Hepatocyte (in vitro differentiated cells): Measurements from ENCODE around the gene SLC4A8. TPM values are rescaled to one million over a fixed set of nuclear protein-coding genes. Genes with fewer than 3 reads are reported as not detected.

Source experiments
- DNase-seq: peaks from one replicate; pipeline ENCODE4 v3.0.0-alpha.2; 2016; ENCODE audit warnings: low spot score
- H2AFZ ChIP-seq: fragments of 200-600 bp; sonication (generic); 2 replicates; pipeline ENCODE4 v1.6.0; 2016; ENCODE audit warnings: antibody characterized with exemption, mild to moderate bottlenecking
- H3K27ac ChIP-seq: fragments of 200-600 bp; sonication (generic); 2 replicates; pipeline ENCODE4 v1.5.1; 2016; ENCODE audit warnings: mild to moderate bottlenecking
- H3K27me3 ChIP-seq: fragments of 200-600 bp; sonication (generic); 2 replicates; pipeline ENCODE4 v1.6.1; 2016
- H3K36me3 ChIP-seq: fragments of 200-600 bp; sonication (generic); replicated peaks from 2 replicates; pipeline ENCODE4 v1.5.1; 2016; ENCODE audit warnings: low read depth; ENCODE audit not compliant: insufficient read depth
- H3K4me1 ChIP-seq: fragments of 200-600 bp; sonication (generic); 2 replicates; pipeline ENCODE4 v1.5.1; 2016; ENCODE audit warnings: mild to moderate bottlenecking, moderate library complexity; ENCODE audit not compliant: insufficient read depth
- H3K4me2 ChIP-seq: fragments of 200-600 bp; sonication (generic); 2 replicates; pipeline ENCODE4 v1.6.0; 2016
- H3K4me3 ChIP-seq: fragments of 200-600 bp; sonication (generic); 2 replicates; pipeline ENCODE4 v1.5.1; 2016; ENCODE audit warnings: mild to moderate bottlenecking
- H3K79me2 ChIP-seq: fragments of 200-600 bp; sonication (generic); 2 replicates; pipeline ENCODE4 v1.6.0; 2017; ENCODE audit warnings: mild to moderate bottlenecking
- H3K9me2 ChIP-seq: fragments of 200-600 bp; sonication (generic); replicated peaks from 2 replicates; pipeline ENCODE4 v1.6.0; 2017; ENCODE audit warnings: mild to moderate bottlenecking; ENCODE audit not compliant: insufficient read depth
- H3K9me3 ChIP-seq: fragments of 200-600 bp; sonication (generic); 2 replicates; pipeline ENCODE4 v1.5.1; 2016; ENCODE audit warnings: low read depth, mild to moderate bottlenecking
- H4K20me1 ChIP-seq: fragments of 200-600 bp; sonication (generic); 2 replicates; pipeline ENCODE4 v1.6.0; 2016; ENCODE audit warnings: mild to moderate bottlenecking; ENCODE audit not compliant: insufficient read depth, poor library complexity, severe bottlenecking
- EZH2 ChIP-seq: fragments of 200-600 bp; sonication (generic); IDR thresholded peaks from 2 replicates; pipeline ENCODE4 v1.6.1; 2016; ENCODE audit warnings: antibody characterized with exemption, mild to moderate bottlenecking, borderline replicate concordance
- EZH2phosphoT487 ChIP-seq: fragments of 200-600 bp; sonication (generic); IDR thresholded peaks from one replicate; pipeline ENCODE4 v1.6.1; 2018; ENCODE audit warnings: antibody characterized with exemption, mild to moderate bottlenecking, low read depth, moderate library complexity; ENCODE audit not compliant: unreplicated experiment, severe bottlenecking
- WGBS: methylation state at CpG from one replicate; pipeline ENCODE4 v1.1.6; 2016; ENCODE audit warnings: low lambda C conversion rate; ENCODE audit errors: missing lambda C conversion rate; 5-methylcytosine and 5-hydroxymethylcytosine counted together
- polyA plus RNA-seq: library from polyadenylated mRNA; unstranded; fragments of >200 nt; fragmentation: Nextera tagmentation; extraction: Ambion mirVana; gene quantifications from 2 replicates; pipeline ENCODE4 v1.2.1, GENCODE V29; 2016
- total RNA-seq: library from RNA; depleted of rRNA; stranded (reverse); fragments of >200 nt; gene quantifications from 2 replicates; pipeline ENCODE4 v1.2.3, GENCODE V29; 2014
- TF ChIP-seq, protein P1 (sequence below): fragments of 200-600 bp; sonication (generic); IDR thresholded peaks from 2 replicates; pipeline ENCODE4 v1.5.1; 2016; ENCODE audit warnings: antibody characterized with exemption, mild to moderate bottlenecking; ENCODE audit not compliant: poor library complexity

The SLC4A8 gene
- total and polyA plus RNA-seq, 2 experiments from 2014 or later, result 14.9 to 18.0 TPM

DNA sequence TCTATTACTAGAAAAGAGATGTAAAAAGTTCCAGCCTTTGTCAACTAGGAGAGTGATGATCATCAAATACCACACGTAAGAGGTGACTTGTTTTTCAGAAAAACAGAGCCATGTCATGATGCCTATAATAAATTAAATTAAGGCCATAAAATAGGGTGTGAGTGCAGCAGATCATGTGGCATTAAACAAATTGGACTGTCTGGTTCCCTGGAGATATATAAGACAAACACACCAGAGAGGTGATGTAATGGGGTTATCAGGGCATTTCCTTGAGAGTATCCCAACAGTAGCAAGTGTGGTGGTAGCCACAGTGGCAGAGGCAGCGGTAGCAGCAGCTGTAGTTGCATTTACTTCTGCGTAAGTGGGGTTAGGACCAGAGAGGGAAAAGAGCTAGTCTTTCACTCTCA, 18.8 kb upstream of the SLC4A8 start:
- H3K27me3 ChIP-seq, result no peaks in the 10 kb centered on the region
- TF ChIP-seq, protein P1, sequence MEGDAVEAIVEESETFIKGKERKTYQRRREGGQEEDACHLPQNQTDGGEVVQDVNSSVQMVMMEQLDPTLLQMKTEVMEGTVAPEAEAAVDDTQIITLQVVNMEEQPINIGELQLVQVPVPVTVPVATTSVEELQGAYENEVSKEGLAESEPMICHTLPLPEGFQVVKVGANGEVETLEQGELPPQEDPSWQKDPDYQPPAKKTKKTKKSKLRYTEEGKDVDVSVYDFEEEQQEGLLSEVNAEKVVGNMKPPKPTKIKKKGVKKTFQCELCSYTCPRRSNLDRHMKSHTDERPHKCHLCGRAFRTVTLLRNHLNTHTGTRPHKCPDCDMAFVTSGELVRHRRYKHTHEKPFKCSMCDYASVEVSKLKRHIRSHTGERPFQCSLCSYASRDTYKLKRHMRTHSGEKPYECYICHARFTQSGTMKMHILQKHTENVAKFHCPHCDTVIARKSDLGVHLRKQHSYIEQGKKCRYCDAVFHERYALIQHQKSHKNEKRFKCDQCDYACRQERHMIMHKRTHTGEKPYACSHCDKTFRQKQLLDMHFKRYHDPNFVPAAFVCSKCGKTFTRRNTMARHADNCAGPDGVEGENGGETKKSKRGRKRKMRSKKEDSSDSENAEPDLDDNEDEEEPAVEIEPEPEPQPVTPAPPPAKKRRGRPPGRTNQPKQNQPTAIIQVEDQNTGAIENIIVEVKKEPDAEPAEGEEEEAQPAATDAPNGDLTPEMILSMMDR, result no peak
- TF ChIP-seq EZH2phosphoT487, result no peak
- no peak for TF ChIP-seq EZH2
- H3K79me2 ChIP-seq, result no peaks in the 10 kb centered on the region
- peaks cover 17% of the 10 kb centered on the region for H3K4me1 ChIP-seq
- no peaks in the 10 kb centered on the region for H3K36me3 ChIP-seq
- peak; percentile 41 for DNase-seq
- H3K9me3 ChIP-seq, result no peaks in the 10 kb centered on the region
- WGBS, result 57% methylated on average over 3 of the region's 3 CpGs
- no peak overlapping the region for H3K4me3 ChIP-seq
- no peaks in the 10 kb centered on the region for H3K9me2 ChIP-seq
- no peak overlapping the region for H2AFZ ChIP-seq
- H3K27ac ChIP-seq, result peak overlapping the region; percentile 67
- no peaks in the 10 kb centered on the region for H4K20me1 ChIP-seq
- no peak overlapping the region for H3K4me2 ChIP-seq

DNA sequence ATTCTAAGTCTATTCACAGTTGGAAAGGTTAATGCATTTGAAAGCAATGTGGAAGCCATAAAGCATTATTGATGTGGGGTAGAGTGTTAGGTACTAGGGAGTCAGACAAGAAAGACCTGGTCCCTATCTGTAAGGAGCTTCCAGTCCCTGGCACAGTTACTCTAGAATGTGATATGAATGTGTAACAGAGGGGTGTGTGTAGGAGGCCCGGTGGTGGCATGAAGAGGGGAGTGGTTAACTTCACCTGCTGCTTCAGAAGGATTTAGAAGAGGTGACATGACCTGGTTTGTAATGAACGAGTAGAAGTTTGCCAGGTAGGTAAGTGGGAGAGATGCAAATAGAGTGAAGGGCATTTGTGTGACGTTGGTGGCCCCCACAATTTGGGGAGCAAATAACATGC, 18.3 kb upstream of the SLC4A8 start:
- H3K4me1 ChIP-seq, result peaks cover 17% of the 10 kb centered on the region
- peak overlapping the region; percentile 10 for H3K27ac ChIP-seq
- H3K36me3 ChIP-seq, result no peaks in the 10 kb centered on the region
- H3K4me3 ChIP-seq, result no peak overlapping the region
- no peaks in the 10 kb centered on the region for H3K9me2 ChIP-seq
- H3K9me3 ChIP-seq, result no peaks in the 10 kb centered on the region
- no peaks in the 10 kb centered on the region for H3K27me3 ChIP-seq
- 62% methylated on average over 3 of the region's 3 CpGs for WGBS
- no peak overlapping the region for H2AFZ ChIP-seq
- H3K4me2 ChIP-seq, result no peak overlapping the region
- H4K20me1 ChIP-seq, result no peaks in the 10 kb centered on the region
- H3K79me2 ChIP-seq, result no peaks in the 10 kb centered on the region
- TF ChIP-seq EZH2phosphoT487, result no peak
- no peak for DNase-seq

DNA sequence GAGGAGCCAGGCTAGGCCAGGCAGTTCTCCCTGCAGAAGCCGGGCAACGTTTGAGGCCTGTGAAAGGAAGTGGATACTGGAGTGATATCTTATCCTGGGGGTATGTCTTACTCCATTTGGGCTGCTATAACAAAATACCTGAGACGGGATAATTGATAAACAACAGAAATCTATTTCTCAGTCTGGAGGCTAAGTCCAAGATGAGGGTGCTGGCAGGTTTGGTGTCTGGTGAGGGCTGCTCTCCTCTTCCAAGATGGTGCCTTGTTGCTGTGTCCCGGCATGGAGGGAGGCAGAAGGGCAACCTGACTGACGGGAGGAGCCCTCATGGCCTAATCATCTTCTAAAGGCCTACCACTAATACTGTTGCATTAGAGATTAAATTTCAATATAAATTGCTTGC, 17.8 kb upstream of the SLC4A8 start:
- TF ChIP-seq, protein P1, result no peak
- no peak for TF ChIP-seq EZH2
- no peak overlapping the region for H3K4me2 ChIP-seq
- H2AFZ ChIP-seq, result no peak overlapping the region
- no peaks in the 10 kb centered on the region for H3K9me3 ChIP-seq
- H3K4me1 ChIP-seq, result peaks cover 17% of the 10 kb centered on the region
- H3K4me3 ChIP-seq, result no peak overlapping the region
- no peak overlapping the region for H3K27ac ChIP-seq
- H3K36me3 ChIP-seq, result no peaks in the 10 kb centered on the region
- no peaks in the 10 kb centered on the region for H4K20me1 ChIP-seq
- WGBS, result 71% methylated on average over 5 of the region's 5 CpGs
- H3K27me3 ChIP-seq, result no peaks in the 10 kb centered on the region
- H3K79me2 ChIP-seq, result no peaks in the 10 kb centered on the region
- no peak for DNase-seq
- no peaks in the 10 kb centered on the region for H3K9me2 ChIP-seq

DNA sequence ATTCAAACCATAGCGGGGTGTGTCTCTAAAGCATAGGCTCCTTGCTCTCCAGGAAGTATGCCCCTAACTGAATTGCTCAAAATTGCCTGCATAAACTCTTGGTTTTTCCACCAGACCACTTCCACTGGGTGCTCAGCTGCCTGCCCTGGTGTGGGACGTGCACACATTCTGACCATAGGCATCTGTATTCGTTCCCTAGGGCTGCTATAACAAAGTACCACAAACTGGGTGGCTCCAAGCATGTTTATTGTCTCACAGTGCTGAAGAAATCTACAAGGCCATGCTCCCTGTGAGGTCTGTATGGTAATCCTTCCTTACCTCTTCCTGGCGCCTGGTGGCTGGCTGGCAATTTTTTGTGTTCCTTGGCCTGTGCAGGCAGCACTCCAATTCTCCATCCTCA, 17.0 kb upstream of the SLC4A8 start:
- H3K4me2 ChIP-seq, result no peak overlapping the region
- no peak overlapping the region for H3K4me3 ChIP-seq
- no peaks in the 10 kb centered on the region for H3K36me3 ChIP-seq
- H3K4me1 ChIP-seq, result peaks cover 17% of the 10 kb centered on the region
- 64% methylated on average over 4 of the region's 4 CpGs for WGBS
- no peaks in the 10 kb centered on the region for H4K20me1 ChIP-seq
- TF ChIP-seq EZH2, result no peak
- TF ChIP-seq EZH2phosphoT487, result no peak
- TF ChIP-seq, protein P1, result no peak
- H3K79me2 ChIP-seq, result no peaks in the 10 kb centered on the region
- H3K27me3 ChIP-seq, result no peaks in the 10 kb centered on the region
- no peak overlapping the region for H2AFZ ChIP-seq
- no peaks in the 10 kb centered on the region for H3K9me2 ChIP-seq
- DNase-seq, result no peak
- no peak overlapping the region for H3K27ac ChIP-seq
- no peaks in the 10 kb centered on the region for H3K9me3 ChIP-seq
